ENCODE results near the gene CFAP210. TPM values are rescaled to one million over a fixed set of nuclear protein-coding genes. Genes with fewer than 3 reads are reported as not detected.

CFAP210 gene
- total and polyA plus RNA-seq, 9 of the 15 experiments (the other 6 are each of a cell fraction or from before 2014, with no cell fraction given), result 0.75 to 3.6 (median 1.3) TPM

DNA sequence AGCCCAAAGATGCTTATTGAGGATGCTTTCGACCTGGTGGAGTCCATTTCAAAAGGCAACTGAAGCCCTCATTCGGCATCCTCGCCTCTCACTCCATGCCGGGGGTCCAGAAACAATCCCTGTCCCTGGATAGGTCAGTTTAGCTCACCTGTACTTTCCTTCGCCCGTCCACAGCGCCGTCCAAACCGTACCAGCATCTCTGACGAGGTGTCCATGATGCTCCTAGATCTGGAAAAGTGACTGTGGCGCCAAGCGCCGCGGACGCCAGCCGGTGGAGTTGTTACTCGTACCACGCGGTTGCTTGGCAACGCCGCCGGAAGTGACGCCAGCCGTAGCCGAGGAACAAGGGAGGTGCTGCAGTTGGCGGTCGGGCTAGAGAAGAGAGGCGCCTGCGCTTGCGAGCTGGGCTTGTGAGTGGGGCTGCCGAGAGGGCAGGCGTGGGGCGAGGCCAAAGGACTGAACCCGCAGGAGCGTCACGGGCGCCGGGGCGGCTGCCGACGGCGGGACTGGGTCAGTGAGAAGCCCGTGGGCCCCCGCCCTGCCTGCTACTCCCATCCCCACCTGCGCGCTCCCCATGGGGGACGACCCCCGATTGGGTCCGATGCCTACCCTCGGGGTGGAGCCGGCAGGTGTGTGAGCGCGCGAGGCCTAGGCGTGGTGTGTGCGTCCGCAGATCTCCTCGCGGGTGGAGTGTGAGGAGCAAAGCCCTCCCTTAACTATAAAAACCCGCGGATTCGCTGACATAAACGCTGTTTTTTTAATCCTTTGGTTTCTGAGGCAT, at the start of gene CFAP210, which contains the start of gene PHOSPHO2 (continued):
- peak; percentile 86 for TF ChIP-seq HMGN3 (IDR thresholded peaks at IDR 0.05; ENCODE audit: borderline replicate concordance, extremely low read depth, insufficient read length, low read depth, low read length)
- peak; percentile 80; the same call in 1 of the 2 replicates for TF ChIP-seq ZEB2 (IDR thresholded peaks at IDR 0.05)
- peak; percentile 57; the same call in 1 of the 2 replicates for TF ChIP-seq PML (IDR thresholded peaks at IDR 0.05; ENCODE audit: low read length)
- TF ChIP-seq PRPF4 (IDR thresholded peaks at IDR 0.05; ENCODE audit: insufficient read depth, low read depth, low read length, poor library complexity, severe bottlenecking), result no peak
- TF ChIP-seq ZNF717 (CRISPR knock-in tag; IDR thresholded peaks at IDR 0.05), result no peak
- TF ChIP-seq, protein P1, sequence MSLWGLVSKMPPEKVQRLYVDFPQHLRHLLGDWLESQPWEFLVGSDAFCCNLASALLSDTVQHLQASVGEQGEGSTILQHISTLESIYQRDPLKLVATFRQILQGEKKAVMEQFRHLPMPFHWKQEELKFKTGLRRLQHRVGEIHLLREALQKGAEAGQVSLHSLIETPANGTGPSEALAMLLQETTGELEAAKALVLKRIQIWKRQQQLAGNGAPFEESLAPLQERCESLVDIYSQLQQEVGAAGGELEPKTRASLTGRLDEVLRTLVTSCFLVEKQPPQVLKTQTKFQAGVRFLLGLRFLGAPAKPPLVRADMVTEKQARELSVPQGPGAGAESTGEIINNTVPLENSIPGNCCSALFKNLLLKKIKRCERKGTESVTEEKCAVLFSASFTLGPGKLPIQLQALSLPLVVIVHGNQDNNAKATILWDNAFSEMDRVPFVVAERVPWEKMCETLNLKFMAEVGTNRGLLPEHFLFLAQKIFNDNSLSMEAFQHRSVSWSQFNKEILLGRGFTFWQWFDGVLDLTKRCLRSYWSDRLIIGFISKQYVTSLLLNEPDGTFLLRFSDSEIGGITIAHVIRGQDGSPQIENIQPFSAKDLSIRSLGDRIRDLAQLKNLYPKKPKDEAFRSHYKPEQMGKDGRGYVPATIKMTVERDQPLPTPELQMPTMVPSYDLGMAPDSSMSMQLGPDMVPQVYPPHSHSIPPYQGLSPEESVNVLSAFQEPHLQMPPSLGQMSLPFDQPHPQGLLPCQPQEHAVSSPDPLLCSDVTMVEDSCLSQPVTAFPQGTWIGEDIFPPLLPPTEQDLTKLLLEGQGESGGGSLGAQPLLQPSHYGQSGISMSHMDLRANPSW (CRISPR knock-in tag; IDR thresholded peaks at IDR 0.05), result peak; percentile 75; the same call in 1 of the 2 replicates
- TF ChIP-seq PHB (CRISPR knock-in tag; IDR thresholded peaks at IDR 0.05), result no peak
- TF ChIP-seq, protein P2, sequence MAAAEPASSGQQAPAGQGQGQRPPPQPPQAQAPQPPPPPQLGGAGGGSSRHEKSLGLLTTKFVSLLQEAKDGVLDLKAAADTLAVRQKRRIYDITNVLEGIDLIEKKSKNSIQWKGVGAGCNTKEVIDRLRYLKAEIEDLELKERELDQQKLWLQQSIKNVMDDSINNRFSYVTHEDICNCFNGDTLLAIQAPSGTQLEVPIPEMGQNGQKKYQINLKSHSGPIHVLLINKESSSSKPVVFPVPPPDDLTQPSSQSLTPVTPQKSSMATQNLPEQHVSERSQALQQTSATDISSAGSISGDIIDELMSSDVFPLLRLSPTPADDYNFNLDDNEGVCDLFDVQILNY (CRISPR knock-in tag; IDR thresholded peaks at IDR 0.05), result 0 out of 2 replicates have a peak, but pooled peaks have one; percentile 50
- TF ChIP-seq NFYB (IDR thresholded peaks at IDR 0.05; ENCODE audit: extremely low read depth, insufficient read length), result no peak
- TF ChIP-seq NBN (IDR thresholded peaks at IDR 0.05; ENCODE audit: low read depth), result peak; percentile 41; the same call in 1 of the 2 replicates
- TF ChIP-seq NONO (IDR thresholded peaks at IDR 0.05; ENCODE audit: low read depth in 2 of 2, low read length in 1 of 2), result peak in 1 of 2 experiments; percentile 87; a peak in 2 of 4 replicates
- TF ChIP-seq, protein P3, sequence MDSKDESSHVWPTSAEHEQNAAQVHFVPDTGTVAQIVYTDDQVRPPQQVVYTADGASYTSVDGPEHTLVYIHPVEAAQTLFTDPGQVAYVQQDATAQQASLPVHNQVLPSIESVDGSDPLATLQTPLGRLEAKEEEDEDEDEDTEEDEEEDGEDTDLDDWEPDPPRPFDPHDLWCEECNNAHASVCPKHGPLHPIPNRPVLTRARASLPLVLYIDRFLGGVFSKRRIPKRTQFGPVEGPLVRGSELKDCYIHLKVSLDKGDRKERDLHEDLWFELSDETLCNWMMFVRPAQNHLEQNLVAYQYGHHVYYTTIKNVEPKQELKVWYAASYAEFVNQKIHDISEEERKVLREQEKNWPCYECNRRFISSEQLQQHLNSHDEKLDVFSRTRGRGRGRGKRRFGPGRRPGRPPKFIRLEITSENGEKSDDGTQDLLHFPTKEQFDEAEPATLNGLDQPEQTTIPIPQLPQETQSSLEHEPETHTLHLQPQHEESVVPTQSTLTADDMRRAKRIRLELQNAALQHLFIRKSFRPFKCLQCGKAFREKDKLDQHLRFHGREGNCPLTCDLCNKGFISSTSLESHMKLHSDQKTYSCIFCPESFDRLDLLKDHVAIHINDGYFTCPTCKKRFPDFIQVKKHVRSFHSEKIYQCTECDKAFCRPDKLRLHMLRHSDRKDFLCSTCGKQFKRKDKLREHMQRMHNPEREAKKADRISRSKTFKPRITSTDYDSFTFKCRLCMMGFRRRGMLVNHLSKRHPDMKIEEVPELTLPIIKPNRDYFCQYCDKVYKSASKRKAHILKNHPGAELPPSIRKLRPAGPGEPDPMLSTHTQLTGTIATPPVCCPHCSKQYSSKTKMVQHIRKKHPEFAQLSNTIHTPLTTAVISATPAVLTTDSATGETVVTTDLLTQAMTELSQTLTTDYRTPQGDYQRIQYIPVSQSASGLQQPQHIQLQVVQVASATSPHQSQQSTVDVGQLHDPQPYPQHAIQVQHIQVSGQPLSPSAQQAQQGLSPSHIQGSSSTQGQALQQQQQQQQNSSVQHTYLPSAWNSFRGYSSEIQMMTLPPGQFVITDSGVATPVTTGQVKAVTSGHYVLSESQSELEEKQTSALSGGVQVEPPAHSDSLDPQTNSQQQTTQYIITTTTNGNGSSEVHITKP (IDR thresholded peaks at IDR 0.05; ENCODE audit: partially characterized antibody), result peak; percentile 49
- TF ChIP-seq, protein P4, sequence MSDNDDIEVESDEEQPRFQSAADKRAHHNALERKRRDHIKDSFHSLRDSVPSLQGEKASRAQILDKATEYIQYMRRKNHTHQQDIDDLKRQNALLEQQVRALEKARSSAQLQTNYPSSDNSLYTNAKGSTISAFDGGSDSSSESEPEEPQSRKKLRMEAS (CRISPR knock-in tag; IDR thresholded peaks at IDR 0.05), result peak; percentile 72
- no peak for TF ChIP-seq COPS2 (conservative IDR thresholded peaks at IDR 0.05)
- TF ChIP-seq, protein P5, sequence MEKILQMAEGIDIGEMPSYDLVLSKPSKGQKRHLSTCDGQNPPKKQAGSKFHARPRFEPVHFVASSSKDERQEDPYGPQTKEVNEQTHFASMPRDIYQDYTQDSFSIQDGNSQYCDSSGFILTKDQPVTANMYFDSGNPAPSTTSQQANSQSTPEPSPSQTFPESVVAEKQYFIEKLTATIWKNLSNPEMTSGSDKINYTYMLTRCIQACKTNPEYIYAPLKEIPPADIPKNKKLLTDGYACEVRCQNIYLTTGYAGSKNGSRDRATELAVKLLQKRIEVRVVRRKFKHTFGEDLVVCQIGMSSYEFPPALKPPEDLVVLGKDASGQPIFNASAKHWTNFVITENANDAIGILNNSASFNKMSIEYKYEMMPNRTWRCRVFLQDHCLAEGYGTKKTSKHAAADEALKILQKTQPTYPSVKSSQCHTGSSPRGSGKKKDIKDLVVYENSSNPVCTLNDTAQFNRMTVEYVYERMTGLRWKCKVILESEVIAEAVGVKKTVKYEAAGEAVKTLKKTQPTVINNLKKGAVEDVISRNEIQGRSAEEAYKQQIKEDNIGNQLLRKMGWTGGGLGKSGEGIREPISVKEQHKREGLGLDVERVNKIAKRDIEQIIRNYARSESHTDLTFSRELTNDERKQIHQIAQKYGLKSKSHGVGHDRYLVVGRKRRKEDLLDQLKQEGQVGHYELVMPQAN (IDR thresholded peaks at IDR 0.05; ENCODE audit: borderline replicate concordance), result peak; percentile 95
- TF ChIP-seq RB1 (IDR thresholded peaks at IDR 0.05; ENCODE audit: low read depth), result peak; percentile 83
- no peak for TF ChIP-seq JUNB (CRISPR knock-in tag; conservative IDR thresholded peaks at IDR 0.05)
